ENCODE results near the gene PLCG2. TPM values are rescaled to one million over a fixed set of nuclear protein-coding genes. Genes with fewer than 3 reads are reported as not detected.

Gene PLCG2
- total and polyA plus RNA-seq, 3 donors from 2014 or later = 6.8 to 11.3 (median 8.0) TPM

GRCh38 chr16:81908466-81909262 is 129.6 kb downstream of the PLCG2 start:
- H3K9me3 ChIP-seq = no peaks in the 10 kb centered on the region
- TF ChIP-seq CTCF (IDR thresholded peaks at IDR 0.05) (no peak), POLR2A (IDR thresholded peaks at IDR 0.05) (no peak)
- no peaks in the 10 kb centered on the region for H3K27me3 ChIP-seq
- no peaks in the 10 kb centered on the region for H3K36me3 ChIP-seq (ENCODE audit: low read depth, missing control alignments)
- intact Hi-C loops (cut with DNase I; ENCODE audit: low total_unique reads) = no loop called here
- no peak for DNase-seq
- no peak overlapping the region for H3K27ac ChIP-seq
- H3K4me3 ChIP-seq = no peak overlapping the region
- H3K4me1 ChIP-seq = no peaks in the 10 kb centered on the region
- WGBS, 2 donors = 86 to 90% methylated on average over 16 of the region's 16 CpGs

- H3K36me3 ChIP-seq (ENCODE audit: low read depth, missing control alignments) = no peaks in the 10 kb centered on the region
- WGBS, 2 donors = 93 to 95% methylated on average over 24 to 28 of the region's 28 CpGs
Observed at GRCh38 chr16:81910366-81910885, 131.3 kb downstream of the PLCG2 start.

GRCh38 chr16:81912395-81912794 is 133.3 kb downstream of the PLCG2 start:
- H3K27ac ChIP-seq = no peak overlapping the region
- intact Hi-C loops (cut with DNase I; ENCODE audit: low total_unique reads) = no loop called here
- no peaks in the 10 kb centered on the region for H3K9me3 ChIP-seq
- WGBS, 2 donors = 78 to 88% methylated on average over 5 to 14 of the region's 14 CpGs
- no peak for DNase-seq
- no peaks in the 10 kb centered on the region for H3K36me3 ChIP-seq (ENCODE audit: low read depth, missing control alignments)
- TF ChIP-seq POLR2A (IDR thresholded peaks at IDR 0.05) = no peak
- TF ChIP-seq CTCF (IDR thresholded peaks at IDR 0.05) = no peak
- no peak overlapping the region for H3K4me3 ChIP-seq
- H3K27me3 ChIP-seq = no peaks in the 10 kb centered on the region
- H3K4me1 ChIP-seq = no peaks in the 10 kb centered on the region

More at GRCh38 chr16:81910366-81910885, 131.3 kb downstream of the PLCG2 start:
- Histone ChIP-seq H3K4me3 (no peak overlapping the region), H3K9me3 (no peaks in the 10 kb centered on the region), H3K27me3 (no peaks in the 10 kb centered on the region), H3K27ac (no peak overlapping the region), H3K4me1 (no peaks in the 10 kb centered on the region)
- TF ChIP-seq CTCF (IDR thresholded peaks at IDR 0.05) (no peak), POLR2A (IDR thresholded peaks at IDR 0.05) (no peak)
- no peak for DNase-seq
- intact Hi-C loops (cut with DNase I; ENCODE audit: low total_unique reads) = no loop called here

- 83 to 84% methylated on average over 5 of the region's 5 CpGs for WGBS, 2 donors
- Histone ChIP-seq H3K27me3 (no peaks in the 10 kb centered on the region), H3K4me1 (no peaks in the 10 kb centered on the region), H3K36me3 (ENCODE audit: low read depth, missing control alignments) (no peaks in the 10 kb centered on the region), H3K27ac (no peak overlapping the region), H3K9me3 (no peaks in the 10 kb centered on the region), H3K4me3 (no peak overlapping the region)
- intact Hi-C loops (cut with DNase I; ENCODE audit: low total_unique reads) = no loop called here
- no peak for DNase-seq
- no peak for TF ChIP-seq CTCF (IDR thresholded peaks at IDR 0.05)
- no peak for TF ChIP-seq POLR2A (IDR thresholded peaks at IDR 0.05)
Observed at GRCh38 chr16:81913222-81913621, 134.1 kb downstream of the PLCG2 start.
